Ectodermal cell (in vitro differentiated cells): Measurements from ENCODE around the gene ITPRIP.

Source experiments
- H3K27ac ChIP-seq: 2 replicates; pipeline ENCODE4 v1.7.0; 2013; ENCODE audit warnings: mild to moderate bottlenecking, low read depth, low read length; ENCODE audit not compliant: insufficient read depth, poor library complexity, severe bottlenecking
- H3K27me3 ChIP-seq: 2 replicates; pipeline ENCODE4 v1.7.0; 2013; ENCODE audit warnings: mild to moderate bottlenecking, low read length; ENCODE audit not compliant: insufficient read depth, control insufficient read depth, poor library complexity, severe bottlenecking
- H3K36me3 ChIP-seq: one replicate; pipeline ENCODE4 v1.7.0; 2013; ENCODE audit warnings: low read length; ENCODE audit not compliant: control insufficient read depth, insufficient read depth
- H3K4me1 ChIP-seq: one replicate; pipeline ENCODE4 v1.7.0; 2013; ENCODE audit warnings: low read length; ENCODE audit not compliant: control insufficient read depth, insufficient read depth
- H3K4me3 ChIP-seq: 2 replicates; pipeline ENCODE4 v1.7.0; 2013; ENCODE audit warnings: low read depth, low read length, control low read depth; ENCODE audit not compliant: insufficient read depth
- H3K9me3 ChIP-seq: 2 replicates; pipeline ENCODE4 v1.7.0; 2013; ENCODE audit warnings: mild to moderate bottlenecking, low read length, moderate library complexity; ENCODE audit not compliant: control insufficient read depth
- WGBS, 2 experiments: methylation state at CpG; one replicate each; pipeline ENCODE4 v1.1.7; 2013; ENCODE audit warnings: missing lambda C conversion rate in 2 of 2; 5-methylcytosine and 5-hydroxymethylcytosine counted together

ITPRIP gene

DNA sequence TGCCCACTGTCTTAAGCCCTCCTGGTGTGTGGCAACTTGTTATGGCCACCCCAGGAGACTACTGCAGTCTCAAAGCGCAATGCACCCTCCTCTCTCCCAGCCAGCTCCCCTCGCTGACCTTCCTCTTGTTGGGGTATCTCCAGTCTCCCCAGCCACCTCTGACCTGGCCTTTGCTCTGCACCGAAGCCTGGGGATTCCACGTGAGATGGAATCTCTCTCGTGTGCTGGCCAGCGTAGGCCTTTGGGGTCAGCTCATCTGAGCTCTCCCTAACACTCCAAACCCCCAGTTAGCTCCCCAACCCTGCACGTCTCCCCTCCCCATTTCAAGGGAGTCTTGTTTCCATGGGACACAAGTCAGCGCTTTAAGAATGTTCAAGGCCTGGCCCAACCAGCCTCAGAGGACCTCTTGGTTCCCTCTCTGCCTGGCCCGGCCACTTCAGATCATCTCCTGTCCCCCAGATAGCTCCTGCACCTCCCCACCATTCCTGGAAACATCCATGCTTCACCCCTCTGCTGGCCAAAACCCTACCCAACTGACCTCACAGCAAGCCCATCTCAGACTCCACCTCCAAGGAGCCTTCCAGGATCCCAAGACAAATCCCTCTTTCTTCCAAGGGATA, 11.2 kb downstream of the ITPRIP start:
- WGBS, 2 experiments: 88 to 91% methylated on average over 9 of the region's 9 CpGs
- Histone ChIP-seq H3K36me3 (no peaks in the 10 kb centered on the region), H3K9me3 (no peaks in the 10 kb centered on the region), H3K4me3 (no peak overlapping the region), H3K27me3 (peaks cover 82% of the 10 kb centered on the region), H3K27ac (no peak overlapping the region), H3K4me1 (peaks cover 53% of the 10 kb centered on the region)

- Histone ChIP-seq H3K9me3 (no peaks in the 10 kb centered on the region), H3K27ac (no peak overlapping the region), H3K4me3 (no peak overlapping the region), H3K4me1 (peaks cover 45% of the 10 kb centered on the region), H3K36me3 (no peaks in the 10 kb centered on the region), H3K27me3 (peaks cover 76% of the 10 kb centered on the region)
- 94 to 95% methylated on average over 28 of the region's 28 CpGs for WGBS, 2 experiments
These were observed 12.5 kb downstream of the ITPRIP start for GRCh38 chr10:104325436-104326435.

DNA sequence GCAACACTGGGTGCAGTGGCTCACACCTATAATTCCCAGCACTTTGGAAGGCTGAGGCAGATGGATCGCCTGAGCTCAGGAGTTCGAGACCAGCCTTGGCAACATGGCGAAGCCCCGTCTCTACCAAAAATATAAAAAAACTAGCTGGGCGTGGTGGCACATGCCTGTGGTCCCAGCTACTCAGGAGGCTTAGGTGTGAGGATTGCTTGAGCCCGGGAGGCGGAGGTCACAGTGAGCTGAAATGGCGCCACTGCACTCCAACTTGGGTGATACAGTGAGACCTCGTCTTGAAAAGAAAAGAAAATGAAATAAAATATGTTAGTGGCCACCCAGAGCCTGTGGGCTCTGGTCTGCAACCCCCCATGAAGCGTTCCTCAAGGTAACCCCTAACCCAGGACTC, 13.3 kb downstream of the ITPRIP start:
- Histone ChIP-seq H3K27ac (no peak overlapping the region), H3K27me3 (peaks cover 67% of the 10 kb centered on the region), H3K36me3 (no peaks in the 10 kb centered on the region), H3K9me3 (no peaks in the 10 kb centered on the region), H3K4me3 (no peak overlapping the region), H3K4me1 (peaks cover 37% of the 10 kb centered on the region)
- 92 to 93% methylated on average over 10 of the region's 10 CpGs for WGBS, 2 experiments

GRCh38 chr10:104324221-104324686, 14.0 kb downstream of the ITPRIP start:
- no peak overlapping the region for H3K4me3 ChIP-seq
- H3K36me3 ChIP-seq: no peaks in the 10 kb centered on the region
- peaks cover 61% of the 10 kb centered on the region for H3K27me3 ChIP-seq
- peaks cover 35% of the 10 kb centered on the region for H3K4me1 ChIP-seq
- H3K9me3 ChIP-seq: no peaks in the 10 kb centered on the region
- WGBS, 2 experiments: 87 to 92% methylated on average over 9 of the region's 9 CpGs
- H3K27ac ChIP-seq: no peak overlapping the region

- peaks cover 59% of the 10 kb centered on the region for H3K27me3 ChIP-seq
- H3K4me1 ChIP-seq: peaks cover 33% of the 10 kb centered on the region
- no peak overlapping the region for H3K27ac ChIP-seq
- H3K9me3 ChIP-seq: no peaks in the 10 kb centered on the region
- no peak overlapping the region for H3K4me3 ChIP-seq
- no peaks in the 10 kb centered on the region for H3K36me3 ChIP-seq
- 94 to 96% methylated on average over 4 of the region's 4 CpGs for WGBS, 2 experiments
These were observed 14.5 kb downstream of the ITPRIP start for GRCh38 chr10:104323760-104324201.

GRCh38 chr10:104323085-104323484, 15.2 kb downstream of the ITPRIP start:
- H3K9me3 ChIP-seq: no peaks in the 10 kb centered on the region
- no peak overlapping the region for H3K27ac ChIP-seq
- H3K27me3 ChIP-seq: peaks cover 57% of the 10 kb centered on the region
- peaks cover 28% of the 10 kb centered on the region for H3K4me1 ChIP-seq
- WGBS, 2 experiments: 79 to 91% methylated on average over 1 of the region's 1 CpG
- H3K36me3 ChIP-seq: no peaks in the 10 kb centered on the region
- H3K4me3 ChIP-seq: no peak overlapping the region

DNA sequence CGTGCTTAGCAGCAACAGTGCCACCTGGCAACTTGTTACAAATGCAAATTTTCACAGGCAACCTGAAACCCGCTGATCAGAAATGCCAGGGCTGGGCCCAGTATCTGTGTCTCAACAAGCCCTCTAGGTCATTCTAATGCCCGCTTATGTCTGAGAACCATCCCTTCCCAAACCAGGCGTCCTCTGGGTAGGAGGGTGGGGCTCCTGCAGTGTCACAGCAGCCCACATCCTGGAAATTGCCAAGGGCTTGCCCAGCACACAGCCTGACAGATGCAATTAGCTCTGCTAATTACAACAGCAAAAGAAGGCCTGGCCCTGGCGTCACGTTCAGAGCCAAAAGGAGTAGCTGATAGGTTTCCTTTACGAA, 15.9 kb downstream of the ITPRIP start:
- H3K27ac ChIP-seq: no peak overlapping the region

DNA sequence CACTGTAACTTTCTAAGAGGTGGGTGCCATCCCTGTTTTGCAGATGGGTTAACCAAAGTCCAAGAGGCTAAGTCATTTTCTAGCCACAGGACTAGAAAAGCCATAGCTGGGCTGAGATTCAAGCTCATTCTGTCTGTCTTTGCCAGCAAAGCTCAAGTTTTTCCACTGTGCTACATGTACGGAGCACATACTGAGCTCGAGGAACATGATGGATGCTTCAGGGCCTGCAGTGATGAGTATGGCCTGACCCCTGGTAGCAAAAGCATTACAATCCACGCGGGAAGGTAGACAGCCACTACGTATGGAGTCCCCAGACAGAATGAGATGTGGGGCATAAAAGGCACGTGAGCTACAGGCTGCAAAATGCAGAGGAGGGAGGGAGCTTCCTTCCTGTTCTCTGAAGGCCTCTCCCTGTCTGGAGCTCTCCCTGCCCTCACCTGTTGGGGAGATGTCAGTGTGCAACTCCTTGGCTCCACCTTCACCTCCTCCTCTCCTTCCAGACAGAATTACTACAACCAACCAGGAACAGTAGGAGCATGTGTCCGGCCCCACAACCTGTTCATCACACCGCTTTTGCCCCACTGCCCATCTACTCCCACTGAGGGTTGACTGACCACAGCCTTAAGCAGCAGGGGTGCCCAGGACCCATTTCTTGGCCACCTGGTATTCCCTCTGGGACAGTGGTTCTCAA, 16.4 kb downstream of the ITPRIP start:
- H3K4me1 ChIP-seq: peaks cover 19% of the 10 kb centered on the region
- peaks cover 44% of the 10 kb centered on the region for H3K27me3 ChIP-seq
- no peak overlapping the region for H3K4me3 ChIP-seq
- 91 to 92% methylated on average over 8 of the region's 8 CpGs for WGBS, 2 experiments
- no peaks in the 10 kb centered on the region for H3K36me3 ChIP-seq
- no peak overlapping the region for H3K27ac ChIP-seq
- no peaks in the 10 kb centered on the region for H3K9me3 ChIP-seq

More for the DNA sequence above, 15.9 kb downstream of the ITPRIP start:
- peaks cover 50% of the 10 kb centered on the region for H3K27me3 ChIP-seq
- no peaks in the 10 kb centered on the region for H3K9me3 ChIP-seq
- H3K4me3 ChIP-seq: no peak overlapping the region
- peaks cover 22% of the 10 kb centered on the region for H3K4me1 ChIP-seq
- H3K36me3 ChIP-seq: no peaks in the 10 kb centered on the region
- WGBS, 2 experiments: 75 to 76% methylated on average over 7 of the region's 7 CpGs

DNA sequence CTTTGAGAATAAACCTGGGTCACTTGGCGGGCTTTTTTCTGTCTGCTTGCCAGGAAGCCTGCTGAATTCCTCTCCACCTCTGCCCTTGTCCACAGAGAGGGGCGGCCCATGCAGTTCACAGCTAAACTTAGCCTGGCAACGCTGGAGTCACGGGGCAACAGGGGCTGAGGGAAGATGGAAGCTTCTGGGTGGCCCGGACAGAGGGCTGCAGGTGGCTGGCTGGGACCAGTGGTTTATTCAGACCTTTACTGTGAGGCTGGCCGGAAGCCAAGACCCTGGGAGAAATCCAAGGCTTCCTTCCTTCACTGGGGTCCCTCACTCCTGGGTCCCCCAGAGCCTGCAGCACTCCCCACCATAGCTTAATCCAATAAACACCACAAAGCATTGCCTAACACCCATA, 17.0 kb downstream of the ITPRIP start:
- WGBS, 2 experiments: 93 to 94% methylated on average over 6 of the region's 6 CpGs
- Histone ChIP-seq H3K4me1 (peaks cover 15% of the 10 kb centered on the region), H3K9me3 (no peaks in the 10 kb centered on the region), H3K4me3 (no peak overlapping the region), H3K36me3 (no peaks in the 10 kb centered on the region), H3K27ac (no peak overlapping the region), H3K27me3 (peaks cover 38% of the 10 kb centered on the region)
